Measurements from ENCODE around the gene BACE1.

The BACE1 gene

GRCh38 chr11:117303101-117303500 lies 13.0 kb downstream of the BACE1 start:
- DNase-seq = no peak
- peak overlapping the region; percentile 55 for H3K27ac ChIP-seq
- peaks cover 12% of the 10 kb centered on the region for H3K36me3 ChIP-seq
- no peaks in the 10 kb centered on the region for H3K9me3 ChIP-seq (ENCODE audit: severe bottlenecking)
- no peak for TF ChIP-seq CTCF (IDR thresholded peaks at IDR 0.05; ENCODE audit: low read depth, low read length)
- H3K4me3 ChIP-seq (ENCODE audit: low read depth, low read length) = no peak overlapping the region
- no peaks in the 10 kb centered on the region for H3K27me3 ChIP-seq (ENCODE audit: insufficient read depth, low read depth, severe bottlenecking)

- Histone ChIP-seq H3K27ac (peak overlapping the region; percentile 42), H3K36me3 (peaks cover 12% of the 10 kb centered on the region), H3K4me3 (ENCODE audit: low read depth, low read length) (no peak overlapping the region), H3K27me3 (ENCODE audit: insufficient read depth, low read depth, severe bottlenecking) (no peaks in the 10 kb centered on the region), H3K9me3 (ENCODE audit: severe bottlenecking) (no peaks in the 10 kb centered on the region)
- no peak for TF ChIP-seq CTCF (IDR thresholded peaks at IDR 0.05; ENCODE audit: low read depth, low read length)
- DNase-seq = no peak
Measured at GRCh38 chr11:117302228-117302627, 13.8 kb downstream of the BACE1 start.

GRCh38 chr11:117300773-117301172 lies 15.3 kb downstream of the BACE1 start:
- Histone ChIP-seq H3K27me3 (ENCODE audit: insufficient read depth, low read depth, severe bottlenecking) (no peaks in the 10 kb centered on the region), H3K36me3 (peaks cover 3% of the 10 kb centered on the region; the same call in 1 of the 2 replicates), H3K27ac (peak overlapping the region; percentile 83), H3K4me3 (ENCODE audit: low read depth, low read length) (no peak overlapping the region), H3K9me3 (ENCODE audit: severe bottlenecking) (no peaks in the 10 kb centered on the region)
- no peak for TF ChIP-seq CTCF (IDR thresholded peaks at IDR 0.05; ENCODE audit: low read depth, low read length)
- no peak for DNase-seq

GRCh38 chr11:117300283-117300663 lies 15.8 kb downstream of the BACE1 start:
- H3K36me3 ChIP-seq = peaks cover 6% of the 10 kb centered on the region; the same call in 1 of the 2 replicates
- H3K27ac ChIP-seq = peak overlapping the region; percentile 83
- H3K9me3 ChIP-seq (ENCODE audit: severe bottlenecking) = no peaks in the 10 kb centered on the region
- H3K27me3 ChIP-seq (ENCODE audit: insufficient read depth, low read depth, severe bottlenecking) = no peaks in the 10 kb centered on the region
- no peak overlapping the region for H3K4me3 ChIP-seq (ENCODE audit: low read depth, low read length)
- TF ChIP-seq CTCF (IDR thresholded peaks at IDR 0.05; ENCODE audit: low read depth, low read length) = no peak
- DNase-seq = peak; percentile 57

- peak overlapping the region; percentile 83 for H3K27ac ChIP-seq
- DNase-seq = peak; percentile 87
- TF ChIP-seq CTCF (IDR thresholded peaks at IDR 0.05; ENCODE audit: low read depth, low read length) = no peak
- H3K27me3 ChIP-seq (ENCODE audit: insufficient read depth, low read depth, severe bottlenecking) = no peaks in the 10 kb centered on the region
- H3K9me3 ChIP-seq (ENCODE audit: severe bottlenecking) = no peaks in the 10 kb centered on the region
- H3K36me3 ChIP-seq = peaks cover 10% of the 10 kb centered on the region; the same call in 1 of the 2 replicates
- no peak overlapping the region for H3K4me3 ChIP-seq (ENCODE audit: low read depth, low read length)
Measured at GRCh38 chr11:117299351-117300282, 16.4 kb downstream of the BACE1 start.

All from WERI-Rb-1 (cell line).